ENCODE data around the gene NR2F1.

- TF ChIP-seq CTCF (IDR thresholded peaks at IDR 0.05) (peak in 4 of 6 experiments; percentile 27 to 79 (median 52)), POLR2A (IDR thresholded peaks at IDR 0.05) (no peak)
These were observed at the start of gene NR2F1 for GRCh38 chr5:93582677-93583438.
